GM12891 (cell line): Measurements from ENCODE around the gene ACAA1.
A peak's percentile ranks its signal among the peaks of the same experiment; 100 is the strongest.

Experiments used
- DNase-seq: peaks from one replicate; pipeline ENCODE4 v3.0.0; 2011; ENCODE audit warnings: low spot score; ENCODE audit not compliant: insufficient read length
- FAIRE-seq: peaks from 2 replicates; lab custom pipeline; 2011; peaks lifted over from hg19 to GRCh38; lab: Jason Lieb, UNC
- PAX5 ChIP-seq: IDR thresholded peaks from 2 replicates; pipeline ENCODE4 v1.6.1; 2011; ENCODE audit warnings: low read length, moderate library complexity, mild to moderate bottlenecking; ENCODE audit not compliant: insufficient read depth, severe bottlenecking
- POLR2A ChIP-seq: IDR thresholded peaks from 2 replicates; pipeline ENCODE4 v1.6.1; 2011; ENCODE audit warnings: low read depth, low read length, control low read depth
- POLR2AphosphoS5 ChIP-seq: IDR thresholded peaks from 2 replicates; pipeline ENCODE4 v1.6.1; 2011; ENCODE audit warnings: low read depth, low read length, control low read depth
- POU2F2 ChIP-seq: IDR thresholded peaks from 2 replicates; pipeline ENCODE4 v1.6.1; 2011; ENCODE audit warnings: low read depth, mild to moderate bottlenecking, control low read depth, low read length, moderate library complexity
- SPI1 ChIP-seq: IDR thresholded peaks from 2 replicates; pipeline ENCODE4 v1.6.1; 2011; ENCODE audit warnings: low read depth, low read length, control low read depth
- TAF1 ChIP-seq: IDR thresholded peaks from 2 replicates; pipeline ENCODE4 v1.6.1; 2011; ENCODE audit warnings: low read depth, low read length, control low read depth

The ACAA1 gene

GRCh38 chr3:38114875-38115644 lies 21.9 kb downstream of the ACAA1 start:
- FAIRE-seq: peak; percentile 72
- no peak for DNase-seq
- TF ChIP-seq POU2F2: no peak

GRCh38 chr3:38114052-38114874 lies 22.7 kb downstream of the ACAA1 start:
- no peak for DNase-seq
- no peak for FAIRE-seq

GRCh38 chr3:38112378-38112761 lies 24.6 kb downstream of the ACAA1 start:
- no peak for DNase-seq
- TF ChIP-seq POU2F2: no peak
- no peak for TF ChIP-seq TAF1
- FAIRE-seq: no peak

More at GRCh38 chr3:38114052-38114874, 22.7 kb downstream of the ACAA1 start:
- TF ChIP-seq PAX5: no peak
- no peak for TF ChIP-seq SPI1
- TF ChIP-seq POLR2AphosphoS5: no peak
- no peak for TF ChIP-seq TAF1
- no peak for TF ChIP-seq POLR2A
- no peak for TF ChIP-seq POU2F2

- no peak for TF ChIP-seq POLR2AphosphoS5
- TF ChIP-seq PAX5: no peak
- no peak for TF ChIP-seq POLR2A
- no peak for TF ChIP-seq TAF1
- no peak for TF ChIP-seq SPI1
- no peak for TF ChIP-seq POU2F2
- DNase-seq (no peak), FAIRE-seq (no peak)
Measured at GRCh38 chr3:38111696-38112377, 25.1 kb downstream of the ACAA1 start.

GRCh38 chr3:38111201-38111600 lies 25.7 kb downstream of the ACAA1 start:
- no peak for TF ChIP-seq TAF1
- FAIRE-seq: no peak
- DNase-seq: no peak

GRCh38 chr3:38110314-38111050 lies 26.4 kb downstream of the ACAA1 start:
- TF ChIP-seq TAF1 (no peak), SPI1 (no peak), POLR2AphosphoS5 (no peak), POLR2A (no peak), PAX5 (no peak), POU2F2 (no peak)
- no peak for DNase-seq
- peak; percentile 80 for FAIRE-seq

- TF ChIP-seq POU2F2 (no peak), PAX5 (no peak), TAF1 (no peak), SPI1 (no peak), POLR2A (no peak), POLR2AphosphoS5 (no peak)
- FAIRE-seq: no peak
- DNase-seq: no peak
Measured at GRCh38 chr3:38109580-38110313, 27.2 kb downstream of the ACAA1 start.

GRCh38 chr3:38108649-38109579 lies 28.0 kb downstream of the ACAA1 start:
- TF ChIP-seq POLR2A (no peak), TAF1 (no peak), PAX5 (no peak), POLR2AphosphoS5 (no peak), SPI1 (no peak), POU2F2 (no peak)
- FAIRE-seq (no peak), DNase-seq (no peak)
